ENCODE results near the gene SLC14A1. TPM values are rescaled to one million over a fixed set of nuclear protein-coding genes. Genes with fewer than 3 reads are reported as not detected.

Gene SLC14A1
- total RNA-seq, 1 donor from 2014 or later = not detected

DNA sequence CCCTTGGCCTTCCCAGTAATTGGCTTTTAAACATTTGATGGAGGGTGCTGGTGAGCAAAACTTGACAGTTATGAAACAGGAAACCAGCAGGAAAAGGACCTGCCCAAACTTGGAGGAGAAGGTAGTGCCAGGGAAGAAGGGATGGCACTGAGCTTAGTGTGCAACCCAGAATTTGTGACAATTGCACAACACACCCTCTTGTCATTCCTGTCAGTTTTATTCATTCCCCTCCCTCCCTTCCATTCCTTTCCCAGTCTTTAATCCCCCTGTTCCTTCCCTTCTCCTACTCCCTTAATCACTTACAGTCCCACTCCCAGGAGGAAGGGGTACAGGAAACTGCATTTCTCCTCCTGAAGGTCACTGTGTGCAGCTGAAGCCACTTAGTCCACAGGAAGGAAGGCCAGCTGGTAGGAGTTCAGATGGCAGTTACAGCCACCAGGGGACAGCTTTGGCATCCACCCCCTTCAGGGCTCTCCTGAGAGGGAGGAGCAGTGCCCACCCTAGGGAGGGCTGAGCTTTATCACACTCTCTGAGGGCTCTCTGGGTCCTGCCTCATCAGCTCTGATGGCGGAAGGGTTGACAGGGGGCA is 77.5 kb downstream of the SLC14A1 start:
- no peak for FAIRE-seq
- Histone ChIP-seq H3K9me3 (ENCODE audit: insufficient read depth, low read depth, low read length) (no peaks in the 10 kb centered on the region), H3K27ac (ENCODE audit: low read depth, low read length) (peak overlapping the region; percentile 97), H3K4me2 (ENCODE audit: low read length) (no peak overlapping the region), H3K4me1 (ENCODE audit: insufficient read depth, low read length) (peaks cover 28% of the 10 kb centered on the region), H2AFZ (ENCODE audit: low read depth, low read length) (peak overlapping the region; percentile 6), H3K4me3 (ENCODE audit: insufficient read depth, low read depth, low read length) (no peak overlapping the region), H3K9ac (ENCODE audit: low read length) (peak overlapping the region; percentile 40), H4K20me1 (ENCODE audit: insufficient read depth, low read length) (no peaks in the 10 kb centered on the region), H3K79me2 (ENCODE audit: insufficient read depth, low read length) (no peaks in the 10 kb centered on the region), H3K27me3 (ENCODE audit: insufficient read depth, low read length) (no peaks in the 10 kb centered on the region), H3K36me3 (ENCODE audit: insufficient read depth, low read length) (no peaks in the 10 kb centered on the region)
- TF ChIP-seq, protein P1, sequence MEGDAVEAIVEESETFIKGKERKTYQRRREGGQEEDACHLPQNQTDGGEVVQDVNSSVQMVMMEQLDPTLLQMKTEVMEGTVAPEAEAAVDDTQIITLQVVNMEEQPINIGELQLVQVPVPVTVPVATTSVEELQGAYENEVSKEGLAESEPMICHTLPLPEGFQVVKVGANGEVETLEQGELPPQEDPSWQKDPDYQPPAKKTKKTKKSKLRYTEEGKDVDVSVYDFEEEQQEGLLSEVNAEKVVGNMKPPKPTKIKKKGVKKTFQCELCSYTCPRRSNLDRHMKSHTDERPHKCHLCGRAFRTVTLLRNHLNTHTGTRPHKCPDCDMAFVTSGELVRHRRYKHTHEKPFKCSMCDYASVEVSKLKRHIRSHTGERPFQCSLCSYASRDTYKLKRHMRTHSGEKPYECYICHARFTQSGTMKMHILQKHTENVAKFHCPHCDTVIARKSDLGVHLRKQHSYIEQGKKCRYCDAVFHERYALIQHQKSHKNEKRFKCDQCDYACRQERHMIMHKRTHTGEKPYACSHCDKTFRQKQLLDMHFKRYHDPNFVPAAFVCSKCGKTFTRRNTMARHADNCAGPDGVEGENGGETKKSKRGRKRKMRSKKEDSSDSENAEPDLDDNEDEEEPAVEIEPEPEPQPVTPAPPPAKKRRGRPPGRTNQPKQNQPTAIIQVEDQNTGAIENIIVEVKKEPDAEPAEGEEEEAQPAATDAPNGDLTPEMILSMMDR (IDR thresholded peaks at IDR 0.05; ENCODE audit: insufficient read depth, low read depth, low read length) = no peak
- no peak for TF ChIP-seq EZH2 (IDR thresholded peaks at IDR 0.05; ENCODE audit: insufficient read depth, low read length)
- no peaks in the 10 kb centered on the region for H3K27me3 Mint-ChIP-seq (ENCODE audit: low read depth, unreplicated experiment)
- peaks cover 17% of the 10 kb centered on the region for H3K4me1 Mint-ChIP-seq (ENCODE audit: low read depth, unreplicated experiment)
- no peak for DNase-seq (ENCODE audit: low read depth)
- H3K4me3 Mint-ChIP-seq (ENCODE audit: unreplicated experiment) = no peak overlapping the region
- H3K9me3 Mint-ChIP-seq (ENCODE audit: unreplicated experiment) = peaks cover 18% of the 10 kb centered on the region
- no peaks in the 10 kb centered on the region for H3K36me3 Mint-ChIP-seq (ENCODE audit: low read depth, unreplicated experiment)
- no peak overlapping the region for H3K27ac Mint-ChIP-seq (ENCODE audit: unreplicated experiment)

Other genes starting within 250 kb of the SLC14A1 start
- gene SLC14A2, start 108.7 kb upstream of the SLC14A1 start, total RNA-seq = not detected in 2 replicates
- 0.19 and 0.27 TPM in 2 replicates for gene SIGLEC15, start 101.5 kb downstream of the SLC14A1 start, total RNA-seq
- gene EPG5, start 243.1 kb downstream of the SLC14A1 start, total RNA-seq = 24.0 and 29.0 TPM in 2 replicates